ENCODE results near the gene FOXP1. TPM values are rescaled to one million over a fixed set of nuclear protein-coding genes. Genes with fewer than 3 reads are reported as not detected.

The FOXP1 gene
- total and polyA plus RNA-seq, 5 experiments from 2014 or later, result 280 to 443 (median 382) TPM

GRCh38 chr3:71465371-71466036 is 118.0 kb downstream of the FOXP1 start:
- POLR2A ChIA-PET, result interaction anchor here (1.1 to 1.9 kb wide), 5 partner anchors 9 to 20 kb away, joined by 3 to 10 read pairs (median 5); no protein-coding TSS in a partner anchor
- Mint-ChIP-seq H3K27ac (peak overlapping the region in 9 of 10 donors; percentile 36 to 92 (median 82)), H3K36me3 (peaks cover 19 to 64% (median 49%) of the 10 kb centered on the region in 3 donors), H3K4me3 (peak overlapping the region in 4 of 10 donors; percentile 30 to 61 (median 38)), H3K27me3 (no peaks in the 10 kb centered on the region), H3K9me3 (no peaks in the 10 kb centered on the region), H3K4me1 (peaks cover 39 to 94% (median 90%) of the 10 kb centered on the region in 4 donors)
- no peak for DNase-seq
- ATAC-seq, result peak; percentile 33 to 50

- no peak overlapping the region for H3K4me3 Mint-ChIP-seq
- H3K4me1 Mint-ChIP-seq, result peaks cover 37 to 92% (median 85%) of the 10 kb centered on the region in 4 donors
- H3K36me3 Mint-ChIP-seq, result peaks cover 19 to 67% (median 56%) of the 10 kb centered on the region in 3 donors
- H3K27ac Mint-ChIP-seq, result peak overlapping the region; percentile 36 to 84 (median 80)
- H3K27me3 Mint-ChIP-seq, result no peaks in the 10 kb centered on the region
- DNase-seq (no peak), ATAC-seq (no peak)
- POLR2A ChIA-PET, result interaction anchor here (1.2 to 1.9 kb wide), 2 partner anchors 10 to 12 kb away, joined by 3 to 6 read pairs; no protein-coding TSS in a partner anchor
- H3K9me3 Mint-ChIP-seq, result no peaks in the 10 kb centered on the region
Measured at GRCh38 chr3:71464613-71465012, 118.9 kb downstream of the FOXP1 start.

DNA sequence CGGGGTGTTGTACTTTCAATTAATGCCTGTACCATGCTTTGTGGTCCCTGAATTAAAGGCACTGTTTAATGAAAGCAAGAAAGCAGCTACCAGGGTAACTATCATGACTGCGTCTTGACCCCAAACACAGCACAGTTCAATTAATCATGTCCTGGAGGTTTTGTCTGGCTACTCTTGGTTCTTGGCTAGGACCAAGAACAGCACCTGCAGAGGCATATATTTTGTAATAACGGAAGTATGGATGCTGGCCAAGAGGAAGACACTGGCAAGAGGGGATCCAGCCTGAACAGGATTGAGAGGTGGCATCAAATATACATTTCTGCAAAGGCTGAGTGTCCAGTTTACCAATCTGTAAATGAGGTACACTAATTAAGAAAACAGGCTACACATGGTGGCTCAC is 119.9 kb downstream of the FOXP1 start:
- H3K27me3 Mint-ChIP-seq, result no peaks in the 10 kb centered on the region
- peak overlapping the region in 1 of 10 donors; percentile 60 for H3K4me3 Mint-ChIP-seq
- peak overlapping the region in 9 of 10 donors; percentile 35 to 86 (median 69) for H3K27ac Mint-ChIP-seq
- peaks cover 15 to 62% (median 54%) of the 10 kb centered on the region in 3 donors for H3K36me3 Mint-ChIP-seq
- POLR2A ChIA-PET, result interaction anchor here (0.6 to 2.3 kb wide), 5 partner anchors 10 to 94 kb away, joined by 3 to 8 read pairs (median 6); no protein-coding TSS in a partner anchor
- peaks cover 33 to 92% (median 82%) of the 10 kb centered on the region in 4 donors for H3K4me1 Mint-ChIP-seq
- no peak for DNase-seq
- H3K9me3 Mint-ChIP-seq, result no peaks in the 10 kb centered on the region
- ATAC-seq, result no peak

- H3K36me3 Mint-ChIP-seq, result peaks cover 13 to 51% (median 44%) of the 10 kb centered on the region in 3 donors
- ATAC-seq, result no peak
- no peaks in the 10 kb centered on the region for H3K9me3 Mint-ChIP-seq
- no peak for DNase-seq
- POLR2A ChIA-PET, result interaction anchor here (1.0 to 2.3 kb wide), 5 partner anchors 9 to 24 kb away, joined by 3 to 8 read pairs (median 4); no protein-coding TSS in a partner anchor
- H3K4me1 Mint-ChIP-seq, result peaks cover 35 to 92% (median 83%) of the 10 kb centered on the region in 4 donors
- peak overlapping the region in 9 of 10 donors; percentile 41 to 99 (median 85) for H3K27ac Mint-ChIP-seq
- no peaks in the 10 kb centered on the region for H3K27me3 Mint-ChIP-seq
- no peak overlapping the region for H3K4me3 Mint-ChIP-seq
Measured at GRCh38 chr3:71462586-71462985, 120.9 kb downstream of the FOXP1 start.

DNA sequence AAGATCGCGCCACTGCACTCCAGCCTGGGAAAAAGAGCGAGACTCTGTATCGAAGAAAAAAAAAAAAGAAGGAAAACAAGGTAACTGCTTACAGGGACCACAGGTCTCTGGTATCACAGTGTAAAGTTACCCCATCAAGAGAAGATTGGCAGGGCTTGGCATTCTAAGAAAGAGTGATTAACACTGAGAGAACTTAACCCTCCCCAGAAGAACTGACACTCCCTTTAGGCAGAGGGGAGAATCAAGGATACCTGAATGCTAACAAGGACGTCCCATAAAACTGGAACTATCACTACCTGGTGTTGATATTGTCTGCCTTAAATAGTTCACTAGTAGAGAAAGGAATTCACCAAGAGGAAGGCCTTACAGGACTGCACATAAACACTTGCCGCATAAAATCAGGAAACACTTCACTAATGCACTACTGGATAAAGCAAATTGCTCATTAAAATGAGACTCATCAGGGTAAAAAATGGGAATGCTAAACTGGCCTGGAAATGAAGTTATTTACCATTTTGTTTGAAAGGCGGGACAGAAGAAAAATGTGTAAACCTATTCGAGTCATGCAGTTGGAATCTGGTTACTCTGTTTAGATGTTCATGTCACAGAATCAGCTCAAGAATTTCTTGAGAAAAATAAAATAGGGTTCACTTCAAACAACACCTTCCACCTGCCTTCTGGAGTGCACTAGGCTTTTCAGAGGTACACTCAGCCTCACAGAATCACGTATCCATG is 121.6 kb downstream of the FOXP1 start:
- no peaks in the 10 kb centered on the region for H3K9me3 Mint-ChIP-seq
- H3K4me1 Mint-ChIP-seq, result peaks cover 34 to 92% (median 82%) of the 10 kb centered on the region in 4 donors
- no peak for DNase-seq
- H3K27me3 Mint-ChIP-seq, result no peaks in the 10 kb centered on the region
- H3K4me3 Mint-ChIP-seq, result peak overlapping the region in 2 of 10 donors; percentile 12 to 37
- POLR2A ChIA-PET, result interaction anchor here (0.6 to 2.3 kb wide), 5 partner anchors 14 to 504 kb away, joined by 3 to 8 read pairs (median 3); no protein-coding TSS in a partner anchor
- peaks cover 13 to 45% (median 38%) of the 10 kb centered on the region in 3 donors for H3K36me3 Mint-ChIP-seq
- ATAC-seq, result no peak
- H3K27ac Mint-ChIP-seq, result peak overlapping the region; percentile 56 to 99 (median 86)

DNA sequence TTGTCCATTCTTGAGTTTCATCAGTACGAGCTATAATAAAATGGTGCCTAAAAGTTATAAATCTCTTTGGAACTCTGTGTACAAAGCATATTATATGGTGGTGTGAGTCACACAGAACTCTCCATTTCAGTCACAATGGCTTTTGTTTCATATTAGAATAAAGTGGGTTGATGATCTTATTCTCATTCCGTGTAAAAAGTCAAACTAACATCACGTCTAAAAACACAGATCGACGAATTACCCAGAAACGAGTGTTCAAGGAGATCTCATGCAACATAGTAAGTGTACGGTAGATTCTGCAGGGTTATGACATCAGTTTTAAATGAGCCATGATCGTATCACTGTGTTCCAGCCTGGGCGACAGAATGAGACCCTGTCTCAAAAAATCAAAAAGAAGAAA is 122.4 kb downstream of the FOXP1 start:
- Mint-ChIP-seq H3K4me1 (peaks cover 30 to 92% (median 83%) of the 10 kb centered on the region in 4 donors), H3K27ac (peak overlapping the region; percentile 18 to 99 (median 84)), H3K27me3 (no peaks in the 10 kb centered on the region), H3K36me3 (peaks cover 13 to 37% (median 32%) of the 10 kb centered on the region in 3 donors), H3K9me3 (no peaks in the 10 kb centered on the region), H3K4me3 (peak overlapping the region in 2 of 10 donors; percentile 12 to 47)
- DNase-seq, result no peak
- no peak for ATAC-seq
- POLR2A ChIA-PET, result interaction anchor here (0.7 to 9.6 kb wide), 4 partner anchors 9 to 29 kb away, joined by 3 to 126 read pairs (median 4); no protein-coding TSS in a partner anchor

DNA sequence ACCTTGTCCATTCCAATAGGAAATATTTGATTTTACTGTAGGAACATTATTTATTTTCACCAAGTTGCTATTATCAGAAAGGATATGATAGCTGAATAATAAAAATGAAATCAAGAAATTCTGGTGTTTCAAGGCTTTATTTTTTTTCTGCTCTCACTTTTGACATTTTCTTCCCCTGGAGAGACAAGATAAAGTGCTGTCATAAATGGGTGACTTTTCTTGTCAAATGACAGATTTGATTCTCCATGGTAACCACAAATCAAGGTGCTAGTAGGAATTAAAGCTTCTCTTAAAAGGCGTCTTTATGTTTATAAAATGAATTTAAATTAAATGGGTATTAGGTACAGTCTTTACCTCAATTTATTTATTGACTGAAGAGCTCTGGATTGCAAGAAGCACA is 124.6 kb downstream of the FOXP1 start:
- H3K4me1 Mint-ChIP-seq, result peaks cover 42 to 92% (median 84%) of the 10 kb centered on the region in 4 donors
- DNase-seq, result no peak
- peak overlapping the region; percentile 65 to 99 (median 98) for H3K27ac Mint-ChIP-seq
- peaks cover 13 to 32% (median 29%) of the 10 kb centered on the region in 3 donors for H3K36me3 Mint-ChIP-seq
- POLR2A ChIA-PET, result interaction anchor here (0.6 to 9.6 kb wide), 11 partner anchors 12 to 111 kb away, joined by 3 to 126 read pairs (median 3); no protein-coding TSS in a partner anchor
- ATAC-seq, result no peak
- no peaks in the 10 kb centered on the region for H3K9me3 Mint-ChIP-seq
- H3K4me3 Mint-ChIP-seq, result peak overlapping the region in 8 of 10 donors; percentile 1 to 88 (median 78)
- no peaks in the 10 kb centered on the region for H3K27me3 Mint-ChIP-seq

- DNase-seq (no peak), ATAC-seq (no peak)
- Mint-ChIP-seq H3K4me3 (peak overlapping the region; percentile 60 to 88 (median 80)), H3K27ac (peak overlapping the region; percentile 89 to 99 (median 98)), H3K36me3 (peaks cover 5 to 17% (median 16%) of the 10 kb centered on the region in 3 donors), H3K9me3 (no peaks in the 10 kb centered on the region), H3K4me1 (peaks cover 47 to 96% (median 87%) of the 10 kb centered on the region in 4 donors), H3K27me3 (no peaks in the 10 kb centered on the region)
- POLR2A ChIA-PET, result interaction anchor here (0.6 to 9.6 kb wide), 14 partner anchors 9 to 199 kb away, joined by 3 to 164 read pairs (median 16); partner anchors contain the start of gene FOXP1
Measured at GRCh38 chr3:71456826-71457225, 126.7 kb downstream of the FOXP1 start.

- peaks cover 3 to 16% (median 10%) of the 10 kb centered on the region in 3 donors for H3K36me3 Mint-ChIP-seq
- POLR2A ChIA-PET, result interaction anchor here (0.6 to 9.6 kb wide), 17 partner anchors 10 to 223 kb away, joined by 3 to 164 read pairs (median 13); partner anchors contain the start of gene FOXP1
- no peaks in the 10 kb centered on the region for H3K27me3 Mint-ChIP-seq
- H3K4me1 Mint-ChIP-seq, result peaks cover 50 to 97% (median 87%) of the 10 kb centered on the region in 4 donors
- H3K4me3 Mint-ChIP-seq, result peak overlapping the region; percentile 60 to 88 (median 80)
- peak; percentile 18 to 32 for ATAC-seq
- no peaks in the 10 kb centered on the region for H3K9me3 Mint-ChIP-seq
- DNase-seq, result peak in 4 of 10 donors; percentile 26 to 57 (median 54)
- H3K27ac Mint-ChIP-seq, result peak overlapping the region; percentile 89 to 99 (median 98)
Measured at GRCh38 chr3:71456156-71456555, 127.4 kb downstream of the FOXP1 start.

DNA sequence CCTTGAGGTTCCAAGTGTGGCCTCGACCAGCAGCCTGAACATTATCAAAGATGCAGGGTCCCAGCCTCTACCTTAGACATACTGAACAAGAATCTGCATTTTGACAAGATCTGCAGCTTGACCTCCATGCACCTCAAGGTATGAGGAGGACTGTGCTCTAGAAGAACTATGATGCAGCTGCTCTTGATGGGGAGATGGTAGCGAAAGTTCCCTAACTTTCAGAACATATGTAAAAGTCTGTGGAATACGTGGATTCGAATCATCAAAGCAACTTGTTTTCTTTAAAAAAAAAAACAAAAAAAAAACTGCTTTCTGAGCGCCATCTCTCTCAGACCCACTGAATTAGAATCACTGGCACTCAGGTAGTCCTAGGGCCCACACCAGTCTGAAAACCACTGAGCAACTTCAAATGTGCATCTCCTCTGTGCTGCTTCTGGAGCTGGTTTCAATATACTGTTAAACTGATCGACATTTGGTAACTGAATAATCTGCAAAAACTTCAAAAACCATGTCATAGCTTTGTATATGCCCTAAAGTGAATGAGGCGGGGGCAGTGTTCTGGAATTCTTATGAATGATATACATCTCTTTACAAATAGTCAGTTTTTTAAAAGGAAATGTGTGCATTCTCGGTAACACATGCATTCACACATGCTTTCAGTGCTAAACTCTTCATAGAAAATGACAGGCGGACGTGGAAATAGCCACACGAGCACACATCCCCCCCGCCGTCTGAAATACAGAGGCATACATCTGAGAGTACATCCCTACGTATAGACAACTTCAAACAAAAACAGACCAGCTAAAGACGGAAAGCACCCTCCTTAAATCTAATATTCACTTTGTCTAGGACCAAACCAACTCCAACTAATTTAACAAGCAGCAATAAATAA is 128.8 kb downstream of the FOXP1 start:
- H3K4me1 Mint-ChIP-seq, result peaks cover 61 to 100% (median 93%) of the 10 kb centered on the region in 4 donors
- peak overlapping the region; percentile 89 to 99 (median 98) for H3K27ac Mint-ChIP-seq
- no peaks in the 10 kb centered on the region for H3K27me3 Mint-ChIP-seq
- H3K9me3 Mint-ChIP-seq, result no peaks in the 10 kb centered on the region
- peaks cover 0 to 3% (median 0%) of the 10 kb centered on the region in 3 donors for H3K36me3 Mint-ChIP-seq
- ATAC-seq (peak; percentile 43 to 50), DNase-seq (peak in 4 of 10 donors; percentile 30 to 51 (median 41))
- POLR2A ChIA-PET, result interaction anchor here (0.7 to 9.6 kb wide), 27 partner anchors 9 to 185 kb away, joined by 3 to 164 read pairs (median 7); partner anchors contain the start of gene FOXP1
- peak overlapping the region; percentile 63 to 88 (median 80) for H3K4me3 Mint-ChIP-seq
